Keratinocyte (primary cell): ENCODE data around the gene TSR3. TPM values are rescaled to one million over a fixed set of nuclear protein-coding genes. Genes with fewer than 3 reads are reported as not detected.

ENCODE experiments used
- DNase-seq: peaks from one replicate; pipeline ENCODE4 v3.0.0-alpha.2; 2011; ENCODE audit warnings: low read depth, missing footprints, low spot score
- FAIRE-seq: peaks from 2 replicates; lab custom pipeline; 2011; peaks lifted over from hg19 to GRCh38; lab: Jason Lieb, UNC
- H2AFZ ChIP-seq: 2 replicates; pipeline ENCODE4 v1.6.0; 2012; ENCODE audit warnings: low read length, control low read depth, inconsistent platforms; ENCODE audit not compliant: control insufficient read depth
- H3K27ac ChIP-seq: 2 replicates; pipeline ENCODE4 v1.5.1; 2011; ENCODE audit warnings: low read length; ENCODE audit not compliant: control insufficient read depth, insufficient read depth
- H3K27me3 ChIP-seq: 3 replicates; pipeline ENCODE4 v1.6.0; 2011; ENCODE audit warnings: low read length; ENCODE audit not compliant: control insufficient read depth, insufficient read depth; ENCODE audit errors: extremely low read depth
- H3K36me3 ChIP-seq, 2 experiments: 2 replicates in 1 of 2; 3 replicates in 1 of 2; pipeline ENCODE4 v1.5.1; 2011; ENCODE audit warnings: low read length in 2 of 2, mild to moderate bottlenecking in 1 of 2; ENCODE audit not compliant: control insufficient read depth in 2 of 2, insufficient read depth in 2 of 2; ENCODE audit errors: extremely low read depth in 1 of 2
- H3K4me1 ChIP-seq: 3 replicates; pipeline ENCODE4 v1.5.1; 2011; ENCODE audit warnings: low read length; ENCODE audit not compliant: control insufficient read depth, insufficient read depth; ENCODE audit errors: extremely low read depth
- H3K4me2 ChIP-seq: 3 replicates; pipeline ENCODE4 v1.6.0; 2011; ENCODE audit warnings: low read depth, low read length; ENCODE audit not compliant: control insufficient read depth, insufficient read depth; ENCODE audit errors: extremely low read depth
- H3K4me3 ChIP-seq, 3 experiments: fragments of 200-600 bp in 1 of 3; sonication (generic) in 1 of 3; 2 replicates in 2 of 3; 3 replicates in 1 of 3; pipeline ENCODE4 v1.5.1; 2011 to 2016; ENCODE audit warnings: low read length in 3 of 3, mild to moderate bottlenecking in 3 of 3, control low read depth in 2 of 3, inconsistent platforms in 1 of 3, low read depth in 1 of 3, mixed read lengths in 1 of 3, mixed run types in 1 of 3, moderate library complexity in 1 of 3; ENCODE audit not compliant: control insufficient read depth in 2 of 3, insufficient read depth in 2 of 3; ENCODE audit errors: extremely low read depth in 1 of 3
- H3K79me2 ChIP-seq: 2 replicates; pipeline ENCODE4 v1.6.0; 2012; ENCODE audit warnings: low read length; ENCODE audit not compliant: control insufficient read depth, insufficient read depth
- H3K9ac ChIP-seq: 3 replicates; pipeline ENCODE4 v1.6.0; 2011; ENCODE audit warnings: low read length; ENCODE audit not compliant: control insufficient read depth, insufficient read depth; ENCODE audit errors: extremely low read depth
- H3K9me1 ChIP-seq: 3 replicates; pipeline ENCODE4 v1.6.0; 2011; ENCODE audit warnings: low read length; ENCODE audit not compliant: control insufficient read depth, insufficient read depth; ENCODE audit errors: extremely low read depth
- H3K9me3 ChIP-seq: 2 replicates; pipeline ENCODE4 v1.5.1; 2012; ENCODE audit warnings: low read depth, low read length; ENCODE audit not compliant: control insufficient read depth
- H4K20me1 ChIP-seq: 3 replicates; pipeline ENCODE4 v1.6.0; 2011; ENCODE audit warnings: low read length; ENCODE audit not compliant: control insufficient read depth, insufficient read depth; ENCODE audit errors: extremely low read depth
- CTCF ChIP-seq, 3 experiments: IDR thresholded peaks in 1 of 3; conservative IDR thresholded peaks in 1 of 3; optimal IDR thresholded peaks in 1 of 3; 2 replicates in 2 of 3; 3 replicates in 1 of 3; pipeline versions ENCODE3 to v1.5.1; 2011; ENCODE audit warnings: low read length in 3 of 3, mild to moderate bottlenecking in 3 of 3, moderate library complexity in 2 of 3, control low read depth in 1 of 3, inconsistent platforms in 1 of 3; ENCODE audit not compliant: insufficient read depth in 2 of 3; ENCODE audit errors: extremely low read depth in 1 of 3
- EZH2 ChIP-seq: IDR thresholded peaks from one replicate; pipeline ENCODE4 v1.6.1; 2012; ENCODE audit warnings: inconsistent platforms, mild to moderate bottlenecking, low read length, moderate library complexity
- dilution Hi-C: fragments of 300-500 bp; cut with MboI; formaldehyde crosslinking; loops from one replicate; pipeline ENCODE4 v1.7.0; 2020; ENCODE audit warnings: low sequenced_read_pairs; ENCODE audit not compliant: extremely low pct_ligation_motif_present
- polyA plus RNA-seq, 5 experiments: library from polyadenylated mRNA; depleted of rRNA in 3 of 5; stranded (reverse) in 3 of 5; stranded (forward) in 1 of 5; unstranded in 1 of 5; fragments of >200 nt; gene quantifications; 1 replicate in 1 of 5; 2 replicates in 3 of 5; 3 replicates in 1 of 5; pipeline versions ENCODE4 v1.2.1 to v1.2.3, GENCODE V29; 2011 to 2012; ENCODE audit warnings: missing spikeins in 2 of 5, low read depth in 1 of 5, low replicate concordance in 1 of 5

Gene TSR3
- polyA plus RNA-seq, 1 donor (not counting 4 experiments of a cell fraction or from before 2014, with no cell fraction given) = 33.0 TPM

GRCh38 chr16:1366712-1367299, 15.1 kb upstream of the TSR3 start:
- H3K79me2 ChIP-seq = peaks cover 2% of the 10 kb centered on the region
- H3K9ac ChIP-seq = no peak overlapping the region
- peaks cover 12 to 25% of the 10 kb centered on the region in 2 experiments for H3K36me3 ChIP-seq
- no peaks in the 10 kb centered on the region for H3K4me1 ChIP-seq
- TF ChIP-seq CTCF (optimal IDR thresholded peaks at IDR 0.05 in 1 of 3, IDR thresholded peaks at IDR 0.05 in 1 of 3, conservative IDR thresholded peaks at IDR 0.05 in 1 of 3; ENCODE audit: extremely low read depth in 1 of 3, insufficient read depth in 2 of 3, low read length in 3 of 3) (no peak), EZH2 (no peak)
- H3K9me1 ChIP-seq = no peaks in the 10 kb centered on the region
- DNase-seq (no peak), FAIRE-seq (no peak)
- H3K4me3 ChIP-seq = no peak overlapping the region
- dilution Hi-C loops = no loop called here
- H3K27me3 ChIP-seq = no peaks in the 10 kb centered on the region
- H2AFZ ChIP-seq = no peak overlapping the region
- H4K20me1 ChIP-seq = no peaks in the 10 kb centered on the region
- no peak overlapping the region for H3K4me2 ChIP-seq
- H3K9me3 ChIP-seq = no peaks in the 10 kb centered on the region
- H3K27ac ChIP-seq = no peak overlapping the region

GRCh38 chr16:1366060-1366711, 14.5 kb upstream of the TSR3 start:
- H3K9me3 ChIP-seq = no peaks in the 10 kb centered on the region
- H3K27me3 ChIP-seq = no peaks in the 10 kb centered on the region
- TF ChIP-seq CTCF (optimal IDR thresholded peaks at IDR 0.05 in 1 of 3, IDR thresholded peaks at IDR 0.05 in 1 of 3, conservative IDR thresholded peaks at IDR 0.05 in 1 of 3; ENCODE audit: extremely low read depth in 1 of 3, insufficient read depth in 2 of 3, low read length in 3 of 3) (no peak), EZH2 (no peak)
- H3K9me1 ChIP-seq = no peaks in the 10 kb centered on the region
- H3K4me3 ChIP-seq = no peak overlapping the region
- no peak overlapping the region for H3K27ac ChIP-seq
- no peaks in the 10 kb centered on the region for H3K4me1 ChIP-seq
- dilution Hi-C loops = no loop called here
- FAIRE-seq (no peak), DNase-seq (no peak)
- peaks cover 12 to 25% of the 10 kb centered on the region in 2 experiments for H3K36me3 ChIP-seq
- peaks cover 4% of the 10 kb centered on the region for H3K79me2 ChIP-seq
- no peak overlapping the region for H2AFZ ChIP-seq
- no peak overlapping the region for H3K9ac ChIP-seq
- no peaks in the 10 kb centered on the region for H4K20me1 ChIP-seq
- H3K4me2 ChIP-seq = no peak overlapping the region
